HG03520 (cell line): Measurements from ENCODE around the gene TMEM40.
"Not testable (repeated sequence)": the region's sequence is repeated elsewhere in the genome, so short reads cannot be mapped to it uniquely, and the experiment has no call there.

Experiments used
- ATAC-seq: cut with Tn5 transposase; IDR thresholded peaks from one replicate; pipeline ENCODE4 v1.9.1; 2021; ENCODE audit warnings: mild to moderate bottlenecking, moderate library complexity; ENCODE audit not compliant: unreplicated experiment

TMEM40 gene

GRCh38 chr3:12752809-12753208, 6.2 kb downstream of the TMEM40 start:
- ATAC-seq = no peak

- no peak for ATAC-seq
Measured at GRCh38 chr3:12752102-12752501, 7.0 kb downstream of the TMEM40 start.

- no peak for ATAC-seq
Measured at GRCh38 chr3:12751571-12751970, 7.5 kb downstream of the TMEM40 start.

GRCh38 chr3:12750658-12751071, 8.4 kb downstream of the TMEM40 start:
- ATAC-seq = peak; percentile 39

GRCh38 chr3:12750223-12750622, 8.8 kb downstream of the TMEM40 start:
- ATAC-seq = peak; percentile 11

- ATAC-seq = no peak
Measured at GRCh38 chr3:12748477-12748876, 10.6 kb downstream of the TMEM40 start.

- ATAC-seq = no peak
Measured at GRCh38 chr3:12746419-12746818, 12.6 kb downstream of the TMEM40 start.

GRCh38 chr3:12744326-12744725, 14.7 kb downstream of the TMEM40 start:
- no peak for ATAC-seq

- no peak for ATAC-seq
Measured at GRCh38 chr3:12743583-12743982, 15.5 kb downstream of the TMEM40 start.

GRCh38 chr3:12742330-12743107, 16.5 kb downstream of the TMEM40 start:
- ATAC-seq = no peak

GRCh38 chr3:12741209-12741608, 17.9 kb downstream of the TMEM40 start:
- ATAC-seq = no peak

- no peak for ATAC-seq
Measured at GRCh38 chr3:12737833-12738232, 21.2 kb downstream of the TMEM40 start.

GRCh38 chr3:12737319-12737718, 21.7 kb downstream of the TMEM40 start:
- no peak for ATAC-seq

- no peak for ATAC-seq
Measured at GRCh38 chr3:12734960-12735359, 24.1 kb downstream of the TMEM40 start.

GRCh38 chr3:12733566-12733965, 25.5 kb downstream of the TMEM40 start:
- no peak for ATAC-seq

- ATAC-seq = no peak
Measured at GRCh38 chr3:12730506-12731242, 28.4 kb downstream of the TMEM40 start.

- ATAC-seq = no peak
Measured at GRCh38 chr3:12729051-12729651, 29.9 kb downstream of the TMEM40 start.

- no peak for ATAC-seq
Measured at GRCh38 chr3:12727937-12728336, 31.1 kb downstream of the TMEM40 start.

GRCh38 chr3:12727481-12727880, 31.6 kb downstream of the TMEM40 start:
- ATAC-seq = no peak

- no peak for ATAC-seq
Measured at GRCh38 chr3:12725436-12725835, 33.6 kb downstream of the TMEM40 start.

- ATAC-seq = no peak
Measured at GRCh38 chr3:12724794-12725193, 34.3 kb downstream of the TMEM40 start.

- not testable (repeated sequence) for ATAC-seq
Measured at GRCh38 chr3:12723362-12723761, 35.7 kb downstream of the TMEM40 start.
